Subcutaneous adipose tissue (tissue), 4 donors: ENCODE measurements around the gene PSMB3. TPM values are rescaled to one million over a fixed set of nuclear protein-coding genes. Genes with fewer than 3 reads are reported as not detected.
A peak's percentile ranks its signal among the peaks of the same experiment; 100 is the strongest.

ENCODE experiments used
- small RNA-seq: library from RNA; depleted of rRNA; stranded (forward); fragments of <200 nt; gene quantifications from one replicate; pipeline ENCODE3, GENCODE V24; 2016
- total RNA-seq, 4 donors: library from RNA; depleted of rRNA; stranded (reverse); fragments of >200 nt; gene quantifications; one replicate each; pipeline ENCODE4 v1.1.0, GENCODE V29; 2016
- TF ChIP-seq, protein P1 (sequence below): fragments of 450-650 bp; IDR thresholded peaks from one replicate; pipeline ENCODE4 v1.5.1; 2016; ENCODE audit warnings: low read depth, mild to moderate bottlenecking, control low read depth, antibody characterized with exemption, moderate library complexity

Gene PSMB3
- total RNA-seq, 4 donors from 2014 or later, result 78.4 to 216 (median 113) TPM

DNA sequence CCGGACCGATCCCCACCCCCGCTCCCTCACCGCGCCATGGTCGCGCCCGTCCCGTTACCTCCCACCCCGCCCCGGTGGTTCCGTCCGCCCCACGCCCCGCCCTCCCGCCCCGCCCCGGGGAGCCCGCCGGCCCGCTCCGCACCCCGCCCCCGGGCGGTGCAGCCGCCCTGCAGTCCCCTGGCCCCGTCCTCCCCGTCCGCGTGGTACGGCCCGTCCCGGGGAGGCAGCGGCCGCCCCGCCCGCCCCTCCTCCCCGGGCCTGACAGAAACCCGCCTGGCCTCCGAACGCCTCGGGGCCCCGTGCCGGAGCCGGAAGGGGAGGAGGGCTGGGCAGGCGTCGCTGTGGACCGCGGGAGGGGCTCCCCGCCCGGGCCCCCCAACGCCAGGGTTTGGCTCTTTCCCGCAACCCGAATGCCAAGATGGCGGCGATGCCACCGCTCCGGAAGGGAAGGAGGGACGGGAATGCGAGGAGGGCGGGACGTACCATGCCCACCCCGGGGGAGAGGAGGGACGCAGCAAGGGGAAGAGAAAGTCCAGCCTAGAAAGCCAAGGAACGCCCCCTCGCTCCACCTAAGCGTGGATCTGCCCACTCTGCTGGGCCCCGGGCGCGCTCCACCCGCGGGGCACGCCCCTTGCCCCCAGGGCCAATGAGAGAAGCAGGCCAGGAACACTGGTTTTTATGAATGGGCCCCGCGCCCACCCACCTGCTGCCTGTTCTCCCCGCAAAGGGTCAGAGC, 47.1 kb downstream of the PSMB3 start, which contains the start of gene PIP4K2B:
Gene PIP4K2B, minus strand, starts transcription at position 56 of the 736 bp plus-strand sequence. CDS start 132 bp downstream, outside the sequence.
- TF ChIP-seq, protein P1, sequence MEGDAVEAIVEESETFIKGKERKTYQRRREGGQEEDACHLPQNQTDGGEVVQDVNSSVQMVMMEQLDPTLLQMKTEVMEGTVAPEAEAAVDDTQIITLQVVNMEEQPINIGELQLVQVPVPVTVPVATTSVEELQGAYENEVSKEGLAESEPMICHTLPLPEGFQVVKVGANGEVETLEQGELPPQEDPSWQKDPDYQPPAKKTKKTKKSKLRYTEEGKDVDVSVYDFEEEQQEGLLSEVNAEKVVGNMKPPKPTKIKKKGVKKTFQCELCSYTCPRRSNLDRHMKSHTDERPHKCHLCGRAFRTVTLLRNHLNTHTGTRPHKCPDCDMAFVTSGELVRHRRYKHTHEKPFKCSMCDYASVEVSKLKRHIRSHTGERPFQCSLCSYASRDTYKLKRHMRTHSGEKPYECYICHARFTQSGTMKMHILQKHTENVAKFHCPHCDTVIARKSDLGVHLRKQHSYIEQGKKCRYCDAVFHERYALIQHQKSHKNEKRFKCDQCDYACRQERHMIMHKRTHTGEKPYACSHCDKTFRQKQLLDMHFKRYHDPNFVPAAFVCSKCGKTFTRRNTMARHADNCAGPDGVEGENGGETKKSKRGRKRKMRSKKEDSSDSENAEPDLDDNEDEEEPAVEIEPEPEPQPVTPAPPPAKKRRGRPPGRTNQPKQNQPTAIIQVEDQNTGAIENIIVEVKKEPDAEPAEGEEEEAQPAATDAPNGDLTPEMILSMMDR, result no peak

- TF ChIP-seq, protein P1, result no peak
Measured at GRCh38 chr17:38800237-38800760, 47.8 kb downstream of the PSMB3 start.

DNA sequence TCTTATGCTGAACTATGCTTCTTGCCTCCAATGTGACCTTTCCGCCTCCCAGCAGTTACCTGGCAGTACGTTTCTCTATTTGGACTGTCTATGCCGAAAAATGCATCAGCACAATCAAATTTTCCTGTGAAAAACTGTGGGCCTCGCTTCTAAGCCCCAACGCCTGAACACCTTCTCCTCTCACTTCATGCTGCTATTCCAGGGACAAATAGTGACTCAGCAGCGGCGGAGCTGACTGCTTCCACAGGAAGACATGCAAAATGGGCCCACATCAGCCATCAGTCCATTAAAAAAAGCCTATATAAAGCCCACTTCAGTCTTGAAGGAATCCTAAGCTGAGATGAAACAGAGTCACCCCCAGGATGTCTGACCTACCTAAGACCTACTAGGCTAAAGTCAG, 57.3 kb downstream of the PSMB3 start:
- TF ChIP-seq, protein P1, result no peak

Small RNAs within 50 kb of the gene (small RNA-seq; reads per million reads assigned to genes)
- gene MIR4726, result not detected
- 1.8 reads per million, percentile 32 among the genes with 10 or more reads in this experiment for gene RNA5SP440
- gene RNU6-866P, result not detected

Other genes with a start within 250 kb of the PSMB3 start
- gene SRCIN1, start 146.8 kb upstream of the PSMB3 start, total RNA-seq, result 10 to 100 TPM in 1 of 4 donors, 1 to 10 TPM in 2, under 1 TPM in 1; 0.82 to 11.5 (median 4.0) TPM
- gene EPOP, start 77.8 kb upstream of the PSMB3 start, total RNA-seq, result 1 to 10 TPM in 2 of 4 donors, under 1 TPM in 2; 0.34 to 2.8 (median 0.80) TPM
- gene MLLT6, start 47.5 kb upstream of the PSMB3 start, total RNA-seq, result 10 to 100 TPM; 25.2 to 95.1 (median 37.1) TPM
- 10 to 100 TPM; 11.0 to 19.7 (median 15.1) TPM for gene CISD3, start 22.4 kb upstream of the PSMB3 start, total RNA-seq
- gene PCGF2, start 4.4 kb upstream of the PSMB3 start, total RNA-seq, result 10 to 100 TPM in 1 of 4 donors, 1 to 10 TPM in 3; 4.1 to 10.7 (median 7.4) TPM
- gene PIP4K2B, start 46.8 kb downstream of the PSMB3 start, total RNA-seq, result 10 to 100 TPM; 29.3 to 72.0 (median 51.1) TPM
- gene CWC25, start 72.6 kb downstream of the PSMB3 start, total RNA-seq, result 10 to 100 TPM; 18.7 to 37.1 (median 25.7) TPM
- 1,000 to 10,000 TPM; 2,328 to 2,756 (median 2,634) TPM for gene RPL23, start 101.0 kb downstream of the PSMB3 start, total RNA-seq
- 100 to 1,000 TPM; 106 to 150 (median 140) TPM for gene LASP1, start 117.3 kb downstream of the PSMB3 start, total RNA-seq
- gene FBXO47, start 214.7 kb downstream of the PSMB3 start, total RNA-seq, result under 1 TPM in 1 of 4 donors, not detected in 3; 0.17 TPM